Natural killer cell (primary cell): ENCODE results near the gene HPCA. TPM values are rescaled to one million over a fixed set of nuclear protein-coding genes. Genes with fewer than 3 reads are reported as not detected.

Experiments
- ATAC-seq, 3 donors: fragments of 150-1000 bp in 2 of 3; fragments of 200-7000 bp in 1 of 3; cut with Tn5 transposase; 1 replicate in 1 of 3; 2 replicates in 2 of 3; pipeline ENCODE4 v1.10.0; 2021; ENCODE audit warnings: mild to moderate bottlenecking in 2 of 3, moderate library complexity in 2 of 3
- DNase-seq, 2 donors: peaks; one replicate each; pipeline versions ENCODE4 v3.0.0 to v3.0.0-alpha.2; 2013 to 2021; ENCODE audit warnings: mixed read lengths in 1 of 2
- H3K27ac ChIP-seq: one replicate; pipeline ENCODE4 v1.5.1; 2013; ENCODE audit warnings: mild to moderate bottlenecking, low read length
- H3K27me3 ChIP-seq: one replicate; pipeline ENCODE4 v1.6.1; 2013; ENCODE audit warnings: low read length; ENCODE audit not compliant: control insufficient read depth, insufficient read depth
- H3K36me3 ChIP-seq: one replicate; pipeline ENCODE4 v1.6.1; 2013; ENCODE audit warnings: low read length; ENCODE audit not compliant: control insufficient read depth, insufficient read depth
- H3K4me1 ChIP-seq: one replicate; pipeline ENCODE4 v1.6.1; 2013; ENCODE audit warnings: low read length; ENCODE audit not compliant: control insufficient read depth, insufficient read depth
- H3K4me3 ChIP-seq: one replicate; pipeline ENCODE4 v1.5.1; 2013; ENCODE audit warnings: low read length
- H3K9me3 ChIP-seq: one replicate; pipeline ENCODE4 v1.6.1; 2013; ENCODE audit warnings: low read length; ENCODE audit not compliant: control insufficient read depth, insufficient read depth
- H3K27ac Mint-ChIP-seq, 2 donors: one replicate each; pipeline ENCODE4 v1.8.0; 2022; ENCODE audit warnings: mild to moderate bottlenecking in 2 of 2, mixed read lengths in 2 of 2, moderate library complexity in 1 of 2
- H3K27me3 Mint-ChIP-seq, 2 donors: one replicate each; pipeline ENCODE4 v1.8.0; 2022; ENCODE audit warnings: low read depth in 2 of 2, mixed read lengths in 2 of 2
- H3K36me3 Mint-ChIP-seq: one replicate; pipeline ENCODE4 v1.8.0; 2022; ENCODE audit warnings: mixed read lengths
- H3K4me1 Mint-ChIP-seq, 2 donors: one replicate each; pipeline ENCODE4 v1.8.0; 2022; ENCODE audit warnings: mixed read lengths in 2 of 2
- H3K4me3 Mint-ChIP-seq: one replicate; pipeline ENCODE4 v1.8.0; 2022; ENCODE audit warnings: mild to moderate bottlenecking, moderate library complexity, mixed read lengths
- H3K9me3 Mint-ChIP-seq, 2 donors: one replicate each; pipeline ENCODE4 v1.8.0; 2022; ENCODE audit warnings: mixed read lengths in 2 of 2
- CTCF ChIP-seq: fragments of 200-600 bp; IDR thresholded peaks from one replicate; pipeline ENCODE4 v1.8.0; 2022; ENCODE audit warnings: antibody characterized with exemption
- WGBS: methylation state at CpG from one replicate; pipeline ENCODE4 v1.1.7; 2013; ENCODE audit warnings: missing lambda C conversion rate; ENCODE audit not compliant: insufficient coverage; 5-methylcytosine and 5-hydroxymethylcytosine counted together
- intact Hi-C: fragments of 100-400 bp; cut with micrococcal nuclease; formaldehyde crosslinking; loops from one replicate; pipeline ENCODE4 v1.14.2; 2022
- total RNA-seq, 4 donors: library from RNA; stranded (reverse); fragments of 120-200 nt in 1 of 4; gene quantifications; one replicate each; pipeline versions ENCODE4 v1.2.3 to v1.2.4, GENCODE V29; 2013 to 2022

HPCA gene
- total RNA-seq, 3 donors from 2014 or later (not counting 1 experiment from before 2014, with no cell fraction given): 0.59 TPM; not detected in 2

- Histone ChIP-seq H3K27ac (no peak overlapping the region), H3K36me3 (no peaks in the 10 kb centered on the region), H3K4me1 (peaks cover 17% of the 10 kb centered on the region), H3K4me3 (no peak overlapping the region), H3K27me3 (peaks cover 41% of the 10 kb centered on the region), H3K9me3 (no peaks in the 10 kb centered on the region)
- no peak for ATAC-seq
- Mint-ChIP-seq H3K27me3 (peaks cover 53 to 65% of the 10 kb centered on the region in 2 donors), H3K4me1 (peaks cover 9 to 12% of the 10 kb centered on the region in 2 donors), H3K4me3 (peak overlapping the region; percentile 40), H3K36me3 (no peaks in the 10 kb centered on the region), H3K27ac (no peak overlapping the region), H3K9me3 (no peaks in the 10 kb centered on the region)
- DNase-seq: no peak
- WGBS: 96% methylated on average over 1 of the region's 1 CpG
- TF ChIP-seq CTCF: no peak
- intact Hi-C loops: no loop called here
Measured at GRCh38 chr1:32891241-32891570, 4.9 kb downstream of the HPCA start.

GRCh38 chr1:32891630-32892029 is 5.3 kb downstream of the HPCA start:
- H3K36me3 ChIP-seq: no peaks in the 10 kb centered on the region
- H3K27ac ChIP-seq: no peak overlapping the region
- peaks cover 39% of the 10 kb centered on the region for H3K27me3 ChIP-seq
- no peaks in the 10 kb centered on the region for H3K9me3 ChIP-seq
- Mint-ChIP-seq H3K27ac (no peak overlapping the region), H3K9me3 (no peaks in the 10 kb centered on the region), H3K4me3 (peak overlapping the region; percentile 72), H3K27me3 (peaks cover 58 to 66% of the 10 kb centered on the region in 2 donors), H3K36me3 (no peaks in the 10 kb centered on the region), H3K4me1 (peaks cover 9 to 12% of the 10 kb centered on the region in 2 donors)
- intact Hi-C loops: no loop called here
- no peak for TF ChIP-seq CTCF
- peaks cover 16% of the 10 kb centered on the region for H3K4me1 ChIP-seq
- ATAC-seq: no peak
- 89% methylated on average over 3 of the region's 3 CpGs for WGBS
- H3K4me3 ChIP-seq: no peak overlapping the region
- no peak for DNase-seq

GRCh38 chr1:32892368-32893197 is 6.3 kb downstream of the HPCA start:
- 25% methylated on average over 49 of the region's 49 CpGs for WGBS
- Histone ChIP-seq H3K27me3 (peaks cover 30% of the 10 kb centered on the region), H3K27ac (no peak overlapping the region), H3K36me3 (no peaks in the 10 kb centered on the region), H3K4me3 (peak overlapping the region; percentile 23), H3K4me1 (peaks cover 14% of the 10 kb centered on the region), H3K9me3 (no peaks in the 10 kb centered on the region)
- intact Hi-C loops: no loop called here
- Mint-ChIP-seq H3K9me3 (no peaks in the 10 kb centered on the region), H3K4me3 (peak overlapping the region; percentile 72), H3K4me1 (peaks cover 9 to 12% of the 10 kb centered on the region in 2 donors), H3K27ac (no peak overlapping the region), H3K36me3 (no peaks in the 10 kb centered on the region), H3K27me3 (peaks cover 51 to 62% of the 10 kb centered on the region in 2 donors)
- DNase-seq (peak; percentile 45 to 58), ATAC-seq (peak; percentile 47 to 82 (median 81))
- peak; percentile 66 for TF ChIP-seq CTCF
